ENCODE data around the gene KRTAP20-2. TPM values are rescaled to one million over a fixed set of nuclear protein-coding genes. Genes with fewer than 3 reads are reported as not detected.

KRTAP20-2 gene
- total and polyA plus RNA-seq, 2 of the 8 experiments (the other 6 are each of a cell fraction or from before 2014, with no cell fraction given) = not detected

GRCh38 chr21:30613836-30614235 lies 21.2 kb upstream of the KRTAP20-2 start, which contains the start of gene KRTAP6-1:
Gene KRTAP6-1 (minus strand): TSS chr21:30613930. CDS start chr21:30613904, 26 bp downstream.
- WGBS, 2 experiments (ENCODE audit: extremely low coverage in 1 of 2, insufficient coverage in 1 of 2, insufficient read length in 1 of 2, insufficient replicate concordance in 2 of 2, low coverage in 1 of 2, low lambda C conversion rate in 2 of 2, missing lambda C conversion rate in 1 of 2) = 86% methylated on average over 2 of the region's 2 CpGs; no CpG with 5 or more reads in 1 of the 2 experiments
- Histone ChIP-seq H3K4me1 (replicated peaks in 1 of 4; ENCODE audit: control insufficient read depth in 3 of 4, insufficient read depth in 4 of 4, low read length in 3 of 4) (no peaks in the 10 kb centered on the region), H3K79me1 (ENCODE audit: low read depth, low read length) (no peaks in the 10 kb centered on the region), H4K5ac (ENCODE audit: insufficient read length, low read depth, low read length) (no peak within 1 kb of the TSS), H2BK5ac (ENCODE audit: low read depth, low read length) (no peak within 1 kb of the TSS), H2BK15ac (ENCODE audit: low read length) (no peak within 1 kb of the TSS), H4K91ac (replicated peaks; ENCODE audit: insufficient read length, low read length) (no peak within 1 kb of the TSS), H2AFZ (ENCODE audit: low read length) (no peak within 1 kb of the TSS), H3K4me3 (ENCODE audit: extremely low read depth in 1 of 4, insufficient read depth in 2 of 4, low read depth in 3 of 4, low read length in 4 of 4) (no peak within 1 kb of the TSS), H2BK12ac (ENCODE audit: low read depth, low read length) (no peak within 1 kb of the TSS), H4K20me1 (replicated peaks in 1 of 2; ENCODE audit: control insufficient read depth in 1 of 2, insufficient read depth in 2 of 2, low read length in 2 of 2) (no peaks in the 10 kb centered on the region), H2BK20ac (ENCODE audit: low read length) (no peak within 1 kb of the TSS), H3K56ac (replicated peaks; ENCODE audit: insufficient read length, low read depth, low read length) (no peak within 1 kb of the TSS), H3K9ac (replicated peaks in 1 of 4; ENCODE audit: extremely low read depth in 1 of 4, low read depth in 3 of 4, low read length in 3 of 4) (no peak within 1 kb of the TSS), H3K79me2 (ENCODE audit: control insufficient read depth in 1 of 2, insufficient read depth in 2 of 2, low read length in 2 of 2) (no peaks in the 10 kb centered on the region), H3K36me3 (ENCODE audit: control insufficient read depth in 2 of 4, insufficient read depth in 4 of 4, low read length in 3 of 4) (no peaks in the 10 kb centered on the region), H3K4me2 (ENCODE audit: insufficient read depth in 1 of 2, low read depth in 2 of 2, low read length in 2 of 2) (no peak within 1 kb of the TSS), H3K18ac (ENCODE audit: extremely low read depth, low read length) (no peak within 1 kb of the TSS), H2AK5ac (ENCODE audit: low read depth, low read length) (no peak within 1 kb of the TSS), H3K27me3 (replicated peaks in 1 of 4; ENCODE audit: control insufficient read depth in 3 of 4, extremely low read depth in 1 of 4, insufficient read depth in 3 of 4, low read length in 3 of 4) (no peaks in the 10 kb centered on the region), H4K8ac (ENCODE audit: extremely low read depth, insufficient read depth, low read length) (no peak within 1 kb of the TSS; the same call in 1 of the 2 replicates), H3K4ac (replicated peaks; ENCODE audit: insufficient read length, low read depth, low read length) (no peak within 1 kb of the TSS), H3K23ac (ENCODE audit: insufficient read length) (no peak within 1 kb of the TSS), H2BK120ac (replicated peaks; ENCODE audit: low read depth, low read length) (no peak within 1 kb of the TSS), H3K23me2 (ENCODE audit: low read depth, low read length) (no peaks in the 10 kb centered on the region; the same call in 1 of the 2 replicates), H3K14ac (ENCODE audit: insufficient read length) (no peak within 1 kb of the TSS), H3K27ac (ENCODE audit: low read depth, low read length) (no peak within 1 kb of the TSS), H3K9me3 (ENCODE audit: insufficient read depth in 2 of 2, low read depth in 1 of 2, low read length in 1 of 2) (no peaks in the 10 kb centered on the region; a peak in 1 of 4 replicates)
- FAIRE-seq (no peak), DNase-seq (ENCODE audit: low read depth in 1 of 2, low spot score in 2 of 2) (no peak)
- ChIA-PET POLR2A (ENCODE audit: partially characterized antibody) (no interaction called here), CTCF (ENCODE audit: partially characterized antibody) (no interaction called here)
- TF ChIP-seq CBX8 (IDR thresholded peaks at IDR 0.05; ENCODE audit: borderline replicate concordance, low read depth, low read length) (no peak), MAFK (IDR thresholded peaks at IDR 0.05; ENCODE audit: low read depth, low read length) (no peak), BRCA1 (IDR thresholded peaks at IDR 0.05; ENCODE audit: low read depth, low read length) (no peak), FOSL1 (IDR thresholded peaks at IDR 0.05; ENCODE audit: insufficient read depth, low read depth, low read length) (no peak), ATF2 (IDR thresholded peaks at IDR 0.05; ENCODE audit: low read length) (no peak)
